ENCODE results near the gene IL31RA. TPM values are rescaled to one million over a fixed set of nuclear protein-coding genes. Genes with fewer than 3 reads are reported as not detected.
"Not testable (repeated sequence)": the region's sequence is repeated elsewhere in the genome, so short reads cannot be mapped to it uniquely, and the experiment has no call there.

Gene IL31RA
- 0.44 TPM for total RNA-seq
- polyA plus RNA-seq (ENCODE audit: insufficient read depth, low read depth, low replicate concordance): not detected
- long read RNA-seq, donor 1: 0 reads
- long read RNA-seq, donor 2, partial matches to known transcripts: 150 of 150 reads
- long read RNA-seq, donor 2, other reads (novel, unspliced or antisense): 0 of 150 reads
- long read RNA-seq, donor 3: 0 reads
- long read RNA-seq, donor 4: 0 reads
- long read RNA-seq, donor 5: 0 reads
- long read RNA-seq, donor 6: 0 reads
- long read RNA-seq, donor 7: 0 reads
- long read RNA-seq, donor 8, partial matches to known transcripts: 5 of 5 reads
- long read RNA-seq, donor 8, other reads (novel, unspliced or antisense): 0 of 5 reads
- long read RNA-seq, donor 9: 0 reads
- long read RNA-seq, donor 10: 0 reads

- no peak within 1 kb of the TSS for H3K27ac ChIP-seq (ENCODE audit: low read depth in 2 of 2, low read length in 2 of 2)
- H3K9ac ChIP-seq (ENCODE audit: low read length in 3 of 3): no peak within 1 kb of the TSS
- TF ChIP-seq CTCF (IDR thresholded peaks at IDR 0.05; ENCODE audit: borderline replicate concordance, extremely low read depth, insufficient read depth): no peak
- H3K27me3 ChIP-seq (ENCODE audit: control insufficient read depth, insufficient read depth, low read length): no peaks in the 10 kb centered on the region
- no peak within 1 kb of the TSS for H3K4me3 ChIP-seq (ENCODE audit: low read length in 3 of 3)
- no peaks in the 10 kb centered on the region for H3K9me3 ChIP-seq (ENCODE audit: control insufficient read depth in 2 of 3, insufficient read depth in 1 of 3, low read length in 3 of 3)
- intact Hi-C loops (cut with DNase I): no loop called here
- no peak for DNase-seq
- H3K4me1 ChIP-seq (ENCODE audit: control insufficient read depth in 2 of 3, insufficient read depth in 2 of 3, low read depth in 1 of 3, low read length in 3 of 3): no peaks in the 10 kb centered on the region
- H3K36me3 ChIP-seq (ENCODE audit: control insufficient read depth in 2 of 3, insufficient read depth in 3 of 3, low read length in 3 of 3): no peaks in the 10 kb centered on the region
- no peak for FAIRE-seq
Measured at GRCh38 chr5:55850839-55851674, at the start of gene IL31RA. IL31RA (plus strand) TSS chr5:55851357; CDS start chr5:55851571, 214 bp downstream.

GRCh38 chr5:55808814-55809213, 42.3 kb upstream of the IL31RA start:
- H3K36me3 ChIP-seq (ENCODE audit: control insufficient read depth in 2 of 3, insufficient read depth in 3 of 3, low read length in 3 of 3); intact Hi-C loops (cut with DNase I); FAIRE-seq: not testable (repeated sequence)

GRCh38 chr5:55815939-55816338, 35.2 kb upstream of the IL31RA start:
- H3K9ac ChIP-seq (ENCODE audit: low read length in 3 of 3); H3K27ac ChIP-seq (ENCODE audit: low read depth in 2 of 2, low read length in 2 of 2); H3K4me3 ChIP-seq (ENCODE audit: low read length in 3 of 3); H3K9me3 ChIP-seq (ENCODE audit: control insufficient read depth in 2 of 3, insufficient read depth in 1 of 3, low read length in 3 of 3); intact Hi-C loops (cut with DNase I); FAIRE-seq; H3K27me3 ChIP-seq (ENCODE audit: control insufficient read depth, insufficient read depth, low read length); H3K36me3 ChIP-seq (ENCODE audit: control insufficient read depth in 2 of 3, insufficient read depth in 3 of 3, low read length in 3 of 3); DNase-seq; H3K4me1 ChIP-seq (ENCODE audit: control insufficient read depth in 2 of 3, insufficient read depth in 2 of 3, low read depth in 1 of 3, low read length in 3 of 3): not testable (repeated sequence)

More at GRCh38 chr5:55808814-55809213, 42.3 kb upstream of the IL31RA start:
- not testable (repeated sequence) for H3K27me3 ChIP-seq (ENCODE audit: control insufficient read depth, insufficient read depth, low read length); H3K27ac ChIP-seq (ENCODE audit: low read depth in 2 of 2, low read length in 2 of 2); DNase-seq; H3K9ac ChIP-seq (ENCODE audit: low read length in 3 of 3); H3K4me1 ChIP-seq (ENCODE audit: control insufficient read depth in 2 of 3, insufficient read depth in 2 of 3, low read depth in 1 of 3, low read length in 3 of 3); H3K9me3 ChIP-seq (ENCODE audit: control insufficient read depth in 2 of 3, insufficient read depth in 1 of 3, low read length in 3 of 3); H3K4me3 ChIP-seq (ENCODE audit: low read length in 3 of 3)

- intact Hi-C loops (cut with DNase I): no loop called here
- Histone ChIP-seq H3K27ac (ENCODE audit: low read depth in 2 of 2, low read length in 2 of 2) (no peak overlapping the region), H3K4me3 (ENCODE audit: low read length in 3 of 3) (no peak overlapping the region), H3K9ac (ENCODE audit: low read length in 3 of 3) (no peak overlapping the region), H3K36me3 (ENCODE audit: control insufficient read depth in 2 of 3, insufficient read depth in 3 of 3, low read length in 3 of 3) (no peaks in the 10 kb centered on the region), H3K4me1 (ENCODE audit: control insufficient read depth in 2 of 3, insufficient read depth in 2 of 3, low read depth in 1 of 3, low read length in 3 of 3) (no peaks in the 10 kb centered on the region), H3K9me3 (ENCODE audit: control insufficient read depth in 2 of 3, insufficient read depth in 1 of 3, low read length in 3 of 3) (no peaks in the 10 kb centered on the region), H3K27me3 (ENCODE audit: control insufficient read depth, insufficient read depth, low read length) (no peaks in the 10 kb centered on the region)
- no peak for DNase-seq
- no peak for FAIRE-seq
- no peak for TF ChIP-seq CTCF (IDR thresholded peaks at IDR 0.05; ENCODE audit: borderline replicate concordance, extremely low read depth, insufficient read depth)
Measured at GRCh38 chr5:55816342-55816741, 34.8 kb upstream of the IL31RA start.

All from kidney (tissue), 22 donors.